SK-N-SH (cell line): Measurements from ENCODE around the gene PARN. TPM values are rescaled to one million over a fixed set of nuclear protein-coding genes. Genes with fewer than 3 reads are reported as not detected.
"Not testable (repeated sequence)": the region's sequence is repeated elsewhere in the genome, so short reads cannot be mapped to it uniquely, and the experiment has no call there.

ENCODE experiments used
- CTCF ChIA-PET: fragments of 300-600, 350-600 bp; formaldehyde crosslinking; extraction: SDS; loops from one replicate; lab custom pipeline; 2021; lab: Yijun Ruan, JAX
- POLR2A ChIA-PET: fragments of 350-600 bp; sonication (Branson Sonifier 250); formaldehyde crosslinking; extraction: SDS; loops from one replicate; lab custom pipeline; 2020; ENCODE audit warnings: antibody characterized with exemption, inconsistent platforms; lab: Yijun Ruan, JAX
- DNase-seq: peaks from one replicate; pipeline ENCODE4 v3.0.0; 2012
- H2AFZ ChIP-seq: fragments of 200-600 bp; sonication (generic); 2 replicates; pipeline ENCODE4 v1.8.1; 2016; ENCODE audit warnings: antibody characterized with exemption, mild to moderate bottlenecking, low read depth
- H3F3A ChIP-seq: fragments of 200-600 bp; sonication (generic); replicated peaks from 2 replicates; pipeline ENCODE3; 2016; ENCODE audit warnings: antibody characterized with exemption, mild to moderate bottlenecking; ENCODE audit not compliant: insufficient read depth
- H3K27ac ChIP-seq, 2 experiments: fragments of 200-500 bp in 1 of 2; fragments of 200-600 bp in 1 of 2; sonication (Bioruptor generic) in 1 of 2; sonication (generic), shearing (Covaris generic) in 1 of 2; 2 replicates each; pipeline versions ENCODE4 v1.5.1 to v1.6.1; 2014 to 2016; ENCODE audit warnings: low read depth in 2 of 2, inconsistent platforms in 1 of 2, low read length in 1 of 2, mild to moderate bottlenecking in 1 of 2, mixed read lengths in 1 of 2
- H3K27me3 ChIP-seq: fragments of 200-600 bp; sonication (generic), shearing (Covaris generic); 2 replicates; pipeline ENCODE4 v1.6.1; 2016; ENCODE audit warnings: mixed run types; ENCODE audit not compliant: insufficient read depth
- H3K36me3 ChIP-seq, 2 experiments: fragments of 200-500 bp in 1 of 2; fragments of 200-600 bp in 1 of 2; sonication (Bioruptor generic) in 1 of 2; sonication (generic) in 1 of 2; replicated peaks in 1 of 2; 2 replicates each; pipeline versions ENCODE3 to v1.5.1; 2014 to 2016; ENCODE audit warnings: low read length in 1 of 2, mild to moderate bottlenecking in 1 of 2; ENCODE audit not compliant: insufficient read depth in 2 of 2, control insufficient read depth in 1 of 2
- H3K4me1 ChIP-seq, 2 experiments: fragments of 200-500 bp in 1 of 2; fragments of 200-600 bp in 1 of 2; sonication (Bioruptor generic) in 1 of 2; sonication (generic), shearing (Covaris generic) in 1 of 2; 2 replicates each; pipeline versions ENCODE4 v1.5.1 to v1.6.1; 2014 to 2016; ENCODE audit warnings: low read depth in 1 of 2, low read length in 1 of 2, mixed run types in 1 of 2; ENCODE audit not compliant: insufficient read depth in 2 of 2, control insufficient read depth in 1 of 2
- H3K4me2 ChIP-seq: fragments of 200-600 bp; sonication (generic), shearing (Covaris generic); 2 replicates; pipeline ENCODE4 v1.6.1; 2017; ENCODE audit warnings: mixed run types
- H3K4me3 ChIP-seq, 2 experiments: fragments of 200-500 bp in 1 of 2; fragments of 200-600 bp in 1 of 2; sonication (Bioruptor generic) in 1 of 2; sonication (generic), shearing (Covaris generic) in 1 of 2; 2 replicates each; pipeline versions ENCODE4 v1.5.1 to v1.8.1; 2014 to 2016; ENCODE audit warnings: low read depth in 2 of 2, inconsistent platforms in 1 of 2, low read length in 1 of 2, mild to moderate bottlenecking in 1 of 2, mixed read lengths in 1 of 2, moderate library complexity in 1 of 2
- H3K79me2 ChIP-seq: fragments of 200-600 bp; sonication (generic); 2 replicates; pipeline ENCODE4 v1.8.1; 2017; ENCODE audit warnings: mild to moderate bottlenecking; ENCODE audit not compliant: insufficient read depth
- H3K9ac ChIP-seq: fragments of 200-600 bp; sonication (generic); 2 replicates; pipeline ENCODE4 v1.6.1; 2017; ENCODE audit warnings: mixed run types
- H3K9me2 ChIP-seq: fragments of 200-600 bp; sonication (generic); 2 replicates; pipeline ENCODE4 v1.6.1; 2017; ENCODE audit warnings: mixed run types
- H3K9me3 ChIP-seq: fragments of 200-600 bp; sonication (generic); 2 replicates; pipeline ENCODE4 v1.6.1; 2017; ENCODE audit warnings: mixed run types, mild to moderate bottlenecking, moderate library complexity
- H4K20me1 ChIP-seq: fragments of 200-600 bp; sonication (generic); 2 replicates; pipeline ENCODE4 v1.6.1; 2017; ENCODE audit warnings: mild to moderate bottlenecking, mixed run types; ENCODE audit not compliant: insufficient read depth
- CHD2 ChIP-seq: fragments of 150-350 bp; IDR thresholded peaks from 2 replicates; pipeline ENCODE4 v1.6.1; 2018; ENCODE audit warnings: low read length; ENCODE audit not compliant: partially characterized antibody
- EP300 ChIP-seq, 2 experiments: IDR thresholded peaks; 2 replicates each; pipeline versions ENCODE4 v1.4.0 to v1.6.1; 2012; ENCODE audit warnings: borderline replicate concordance in 1 of 2, low read depth in 1 of 2, low read length in 1 of 2
- EZH2phosphoT487 ChIP-seq: fragments of 200-600 bp; sonication (generic); IDR thresholded peaks from 2 replicates; pipeline ENCODE4 v1.6.1; 2017; ENCODE audit warnings: low read depth, mixed run types, mild to moderate bottlenecking, antibody characterized with exemption, moderate library complexity, borderline replicate concordance
- FOXJ3 ChIP-seq: sonication (generic); formaldehyde crosslinking; IDR thresholded peaks from 2 replicates; pipeline ENCODE4 v1.5.1; 2020; ENCODE audit warnings: mild to moderate bottlenecking, missing genetic modification reagents
- GABPA ChIP-seq: IDR thresholded peaks from 2 replicates; pipeline ENCODE4 v1.4.0; 2012; ENCODE audit warnings: low read depth, mild to moderate bottlenecking
- JUND ChIP-seq: IDR thresholded peaks from 2 replicates; pipeline ENCODE4 v1.4.0; 2012
- NFIC ChIP-seq: IDR thresholded peaks from 2 replicates; pipeline ENCODE4 v1.4.0; 2012; ENCODE audit warnings: borderline replicate concordance
- RFX5 ChIP-seq: IDR thresholded peaks from 2 replicates; pipeline ENCODE4 v1.6.1; 2012; ENCODE audit warnings: mild to moderate bottlenecking, improper control_type of control experiment, low read length
- RXRA ChIP-seq: IDR thresholded peaks from 2 replicates; pipeline ENCODE4 v1.4.0; 2012; ENCODE audit warnings: low read depth, mild to moderate bottlenecking, borderline replicate concordance
- TAF1 ChIP-seq: IDR thresholded peaks from 2 replicates; pipeline ENCODE4 v1.6.1; 2012; ENCODE audit warnings: low read depth, mild to moderate bottlenecking, low read length, moderate library complexity, borderline replicate concordance
- TCF12 ChIP-seq: IDR thresholded peaks from 2 replicates; pipeline ENCODE4 v1.4.0; 2012
- TEAD4 ChIP-seq: IDR thresholded peaks from 2 replicates; pipeline ENCODE4 v1.4.0; 2012; ENCODE audit warnings: mild to moderate bottlenecking, borderline replicate concordance; ENCODE audit not compliant: insufficient read depth
- WGBS: methylation state at CpG from one replicate; pipeline ENCODE4 v1.1.6; 2017; ENCODE audit warnings: low lambda C conversion rate; 5-methylcytosine and 5-hydroxymethylcytosine counted together
- polyA plus RNA-seq, 3 experiments: library from polyadenylated mRNA; depleted of rRNA; stranded (reverse); fragments of >200 nt; gene quantifications; 2 replicates each; pipeline ENCODE4 v1.2.3, GENCODE V29; 2012
- TF ChIP-seq, protein P1 (sequence below): fragments of 150-350 bp; IDR thresholded peaks from 2 replicates; pipeline ENCODE4 v1.6.1; 2017; ENCODE audit warnings: antibody characterized with exemption, low read length, low read depth, borderline replicate concordance
- TF ChIP-seq, protein P2 (sequence below): fragments of 150-350 bp; IDR thresholded peaks from 2 replicates; pipeline ENCODE4 v1.6.1; 2016; ENCODE audit warnings: mild to moderate bottlenecking, low read depth, low read length
- TF ChIP-seq, protein P3 (sequence below): IDR thresholded peaks from 2 replicates; pipeline ENCODE4 v1.4.0; 2012; ENCODE audit warnings: low read depth, borderline replicate concordance

PARN gene
- polyA plus RNA-seq, 1 of the 3 experiments (the other 2 are of a cell fraction): 20.5 TPM

DNA sequence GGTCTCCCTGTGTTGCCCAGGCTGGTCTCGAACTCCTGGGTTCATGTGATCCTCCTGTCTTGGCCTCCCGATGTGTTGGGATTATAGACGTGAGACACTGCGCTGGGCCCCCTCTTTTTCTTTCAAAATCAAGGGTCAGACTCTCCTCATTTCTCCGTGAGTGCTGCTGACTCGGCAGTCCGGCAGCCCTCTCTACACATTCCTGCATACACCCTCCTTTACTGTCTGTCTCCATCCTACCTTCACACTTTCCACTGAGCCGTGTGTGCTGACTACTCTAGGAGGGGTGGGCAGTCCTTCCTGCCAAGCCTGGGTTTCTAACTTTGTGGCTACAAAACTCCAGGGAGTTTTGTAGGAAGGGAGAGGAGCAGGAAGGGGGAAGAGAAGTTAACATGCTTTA, 195.2 kb downstream of the PARN start:
- H3K36me3 ChIP-seq: peaks cover 4 to 5% of the 10 kb centered on the region in 2 experiments
- no peak for DNase-seq
- WGBS: 93% methylated on average over 8 of the region's 8 CpGs
- POLR2A ChIA-PET: no interaction called here
- peaks cover 0 to 22% of the 10 kb centered on the region in 2 experiments; a peak in 1 of 4 replicates for H3K4me1 ChIP-seq
- no peaks in the 10 kb centered on the region for H3K9me2 ChIP-seq
- no peaks in the 10 kb centered on the region for H4K20me1 ChIP-seq
- CTCF ChIA-PET: no interaction called here
- no peaks in the 10 kb centered on the region for H3F3A ChIP-seq
- no peak overlapping the region for H3K27ac ChIP-seq
- H3K79me2 ChIP-seq: no peaks in the 10 kb centered on the region
- H2AFZ ChIP-seq: no peak overlapping the region
- no peak overlapping the region for H3K9ac ChIP-seq
- no peaks in the 10 kb centered on the region for H3K27me3 ChIP-seq
- TF ChIP-seq, protein P1, sequence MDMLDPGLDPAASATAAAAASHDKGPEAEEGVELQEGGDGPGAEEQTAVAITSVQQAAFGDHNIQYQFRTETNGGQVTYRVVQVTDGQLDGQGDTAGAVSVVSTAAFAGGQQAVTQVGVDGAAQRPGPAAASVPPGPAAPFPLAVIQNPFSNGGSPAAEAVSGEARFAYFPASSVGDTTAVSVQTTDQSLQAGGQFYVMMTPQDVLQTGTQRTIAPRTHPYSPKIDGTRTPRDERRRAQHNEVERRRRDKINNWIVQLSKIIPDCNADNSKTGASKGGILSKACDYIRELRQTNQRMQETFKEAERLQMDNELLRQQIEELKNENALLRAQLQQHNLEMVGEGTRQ: no peak
- TF ChIP-seq TCF12: no peak
- no peak for TF ChIP-seq NFIC
- TF ChIP-seq FOXJ3 (CRISPR knock-in tag): no peak
- TF ChIP-seq CHD2: no peak
- TF ChIP-seq GABPA: no peak
- TF ChIP-seq JUND: no peak
- no peak for TF ChIP-seq EZH2phosphoT487
- TF ChIP-seq, protein P2, sequence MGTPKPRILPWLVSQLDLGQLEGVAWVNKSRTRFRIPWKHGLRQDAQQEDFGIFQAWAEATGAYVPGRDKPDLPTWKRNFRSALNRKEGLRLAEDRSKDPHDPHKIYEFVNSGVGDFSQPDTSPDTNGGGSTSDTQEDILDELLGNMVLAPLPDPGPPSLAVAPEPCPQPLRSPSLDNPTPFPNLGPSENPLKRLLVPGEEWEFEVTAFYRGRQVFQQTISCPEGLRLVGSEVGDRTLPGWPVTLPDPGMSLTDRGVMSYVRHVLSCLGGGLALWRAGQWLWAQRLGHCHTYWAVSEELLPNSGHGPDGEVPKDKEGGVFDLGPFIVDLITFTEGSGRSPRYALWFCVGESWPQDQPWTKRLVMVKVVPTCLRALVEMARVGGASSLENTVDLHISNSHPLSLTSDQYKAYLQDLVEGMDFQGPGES: no peak
- no peak for TF ChIP-seq RFX5
- TF ChIP-seq, protein P3, sequence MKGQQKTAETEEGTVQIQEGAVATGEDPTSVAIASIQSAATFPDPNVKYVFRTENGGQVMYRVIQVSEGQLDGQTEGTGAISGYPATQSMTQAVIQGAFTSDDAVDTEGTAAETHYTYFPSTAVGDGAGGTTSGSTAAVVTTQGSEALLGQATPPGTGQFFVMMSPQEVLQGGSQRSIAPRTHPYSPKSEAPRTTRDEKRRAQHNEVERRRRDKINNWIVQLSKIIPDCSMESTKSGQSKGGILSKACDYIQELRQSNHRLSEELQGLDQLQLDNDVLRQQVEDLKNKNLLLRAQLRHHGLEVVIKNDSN: no peak
- TF ChIP-seq TAF1: no peak
- no peak for TF ChIP-seq RXRA
- no peak for TF ChIP-seq EP300 (IDR thresholded peaks at IDR 0.05; ENCODE audit: borderline replicate concordance in 1 of 2, low read depth in 1 of 2, low read length in 1 of 2)
- no peak for TF ChIP-seq TEAD4
- no peak overlapping the region for H3K4me3 ChIP-seq
- H3K9me3 ChIP-seq: no peaks in the 10 kb centered on the region
- no peak overlapping the region for H3K4me2 ChIP-seq

DNA sequence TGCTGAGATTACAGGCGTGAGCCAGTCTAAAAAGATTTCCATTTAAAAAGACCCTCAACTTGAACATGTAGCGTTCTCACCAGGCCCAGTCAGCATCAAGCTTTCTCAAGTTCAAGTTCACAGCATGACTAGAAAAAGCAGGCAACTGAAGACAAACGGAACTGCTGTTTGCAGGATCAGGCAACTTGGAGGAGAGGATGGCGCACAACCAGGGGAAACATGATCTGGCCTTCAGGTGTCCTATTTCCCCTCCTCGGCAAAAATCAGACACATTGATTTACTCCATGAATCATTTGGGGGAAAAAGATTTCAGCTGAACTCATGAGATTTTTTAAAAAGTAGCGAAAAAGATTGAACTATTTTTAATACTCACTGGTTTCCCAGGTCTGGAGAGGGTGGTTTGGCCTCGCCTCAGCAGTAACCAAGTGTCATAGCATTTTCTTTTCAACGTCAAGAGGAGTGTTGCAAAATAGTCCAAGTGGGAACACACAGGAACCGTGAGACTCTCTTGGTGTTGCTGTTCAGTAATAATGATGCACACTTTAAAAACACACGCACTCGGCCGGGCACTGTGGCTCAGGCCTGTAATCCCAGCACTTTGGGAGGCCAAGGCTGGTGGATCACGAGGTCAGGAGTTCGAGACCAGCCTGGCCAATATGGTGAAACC, 201.0 kb downstream of the PARN start:
- WGBS: 96% methylated on average over 14 of the region's 14 CpGs

More for the DNA sequence above, 201.0 kb downstream of the PARN start:
- H3K79me2 ChIP-seq, H3K27me3 ChIP-seq, H3K27ac ChIP-seq, H3K9ac ChIP-seq, H3K4me1 ChIP-seq, DNase-seq, H3K9me2 ChIP-seq, H3F3A ChIP-seq, CTCF ChIA-PET, H4K20me1 ChIP-seq, H2AFZ ChIP-seq, H3K4me2 ChIP-seq, H3K4me3 ChIP-seq, POLR2A ChIA-PET, H3K9me3 ChIP-seq, H3K36me3 ChIP-seq: not testable (repeated sequence)
